ENCODE measurements around the gene CD22.
A peak's percentile ranks its signal among the peaks of the same experiment; 100 is the strongest.

CD22 gene

DNA sequence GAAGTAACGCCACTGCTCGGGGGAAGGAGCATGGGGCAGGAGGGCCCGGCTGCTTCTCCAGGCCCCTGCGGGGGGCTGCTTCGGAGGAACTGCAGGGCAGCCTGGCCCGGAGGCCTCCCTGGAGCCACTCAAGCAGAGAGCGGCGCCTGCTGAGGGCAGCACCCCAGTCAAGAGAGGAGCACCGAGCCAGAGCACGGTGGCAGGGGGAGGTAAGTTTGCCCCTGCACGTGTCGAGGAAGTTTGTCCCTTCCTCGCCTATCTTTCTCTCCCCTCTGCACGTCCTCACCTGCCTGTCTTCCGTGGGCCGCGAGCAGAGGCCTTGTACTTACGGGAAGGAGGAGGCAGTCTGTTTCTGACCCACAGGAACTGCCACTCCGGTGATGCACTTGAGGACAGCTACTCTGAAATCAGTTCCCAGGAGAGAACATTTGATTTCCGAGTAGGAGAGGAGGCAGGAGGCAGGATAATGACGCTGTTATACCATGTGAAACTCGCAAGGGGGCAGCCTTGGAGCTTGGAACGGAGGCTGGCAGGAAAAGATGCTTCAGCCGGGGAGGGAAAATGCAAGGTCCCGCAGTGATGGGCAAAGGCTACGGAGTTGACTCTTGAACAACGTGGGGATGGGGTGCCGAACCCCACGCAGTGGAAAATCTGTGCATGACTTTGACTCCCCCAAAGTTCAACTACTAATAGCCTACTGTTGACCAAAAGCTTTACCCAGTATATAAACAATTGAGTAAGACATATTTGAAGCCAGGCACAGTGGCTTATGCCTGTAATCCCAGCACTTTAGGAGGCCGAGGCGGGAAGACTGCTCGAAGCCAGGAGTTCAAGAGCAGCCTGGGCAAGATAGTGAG, 23.7 kb downstream of the CD22 start (continued):
- TF ChIP-seq, protein P1, sequence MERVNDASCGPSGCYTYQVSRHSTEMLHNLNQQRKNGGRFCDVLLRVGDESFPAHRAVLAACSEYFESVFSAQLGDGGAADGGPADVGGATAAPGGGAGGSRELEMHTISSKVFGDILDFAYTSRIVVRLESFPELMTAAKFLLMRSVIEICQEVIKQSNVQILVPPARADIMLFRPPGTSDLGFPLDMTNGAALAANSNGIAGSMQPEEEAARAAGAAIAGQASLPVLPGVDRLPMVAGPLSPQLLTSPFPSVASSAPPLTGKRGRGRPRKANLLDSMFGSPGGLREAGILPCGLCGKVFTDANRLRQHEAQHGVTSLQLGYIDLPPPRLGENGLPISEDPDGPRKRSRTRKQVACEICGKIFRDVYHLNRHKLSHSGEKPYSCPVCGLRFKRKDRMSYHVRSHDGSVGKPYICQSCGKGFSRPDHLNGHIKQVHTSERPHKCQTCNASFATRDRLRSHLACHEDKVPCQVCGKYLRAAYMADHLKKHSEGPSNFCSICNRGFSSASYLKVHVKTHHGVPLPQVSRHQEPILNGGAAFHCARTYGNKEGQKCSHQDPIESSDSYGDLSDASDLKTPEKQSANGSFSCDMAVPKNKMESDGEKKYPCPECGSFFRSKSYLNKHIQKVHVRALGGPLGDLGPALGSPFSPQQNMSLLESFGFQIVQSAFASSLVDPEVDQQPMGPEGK (tag by site-specific recombination; IDR thresholded peaks at IDR 0.05) = peak; percentile 64
- TF ChIP-seq, protein P2, sequence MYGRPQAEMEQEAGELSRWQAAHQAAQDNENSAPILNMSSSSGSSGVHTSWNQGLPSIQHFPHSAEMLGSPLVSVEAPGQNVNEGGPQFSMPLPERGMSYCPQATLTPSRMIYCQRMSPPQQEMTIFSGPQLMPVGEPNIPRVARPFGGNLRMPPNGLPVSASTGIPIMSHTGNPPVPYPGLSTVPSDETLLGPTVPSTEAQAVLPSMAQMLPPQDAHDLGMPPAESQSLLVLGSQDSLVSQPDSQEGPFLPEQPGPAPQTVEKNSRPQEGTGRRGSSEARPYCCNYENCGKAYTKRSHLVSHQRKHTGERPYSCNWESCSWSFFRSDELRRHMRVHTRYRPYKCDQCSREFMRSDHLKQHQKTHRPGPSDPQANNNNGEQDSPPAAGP (tag by site-specific recombination; IDR thresholded peaks at IDR 0.05) = peak; percentile 34; the same call in 1 of the 2 replicates
- TF ChIP-seq, protein P3, sequence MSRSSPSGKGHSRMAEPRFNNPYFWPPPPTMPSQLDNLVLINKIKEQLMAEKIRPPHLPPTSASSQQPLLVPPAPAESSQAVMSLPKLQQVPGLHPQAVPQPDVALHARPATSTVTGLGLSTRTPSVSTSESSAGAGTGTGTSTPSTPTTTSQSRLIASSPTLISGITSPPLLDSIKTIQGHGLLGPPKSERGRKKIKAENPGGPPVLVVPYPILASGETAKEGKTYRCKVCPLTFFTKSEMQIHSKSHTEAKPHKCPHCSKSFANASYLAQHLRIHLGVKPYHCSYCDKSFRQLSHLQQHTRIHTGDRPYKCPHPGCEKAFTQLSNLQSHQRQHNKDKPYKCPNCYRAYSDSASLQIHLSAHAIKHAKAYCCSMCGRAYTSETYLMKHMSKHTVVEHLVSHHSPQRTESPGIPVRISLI (tag by site-specific recombination; IDR thresholded peaks at IDR 0.05) = no peak
- TF ChIP-seq ZIC2 (tag by site-specific recombination; IDR thresholded peaks at IDR 0.05) (0 out of 2 replicates have a peak, but pooled peaks have one; percentile 20), ZNF366 (tag by site-specific recombination; conservative IDR thresholded peaks at IDR 0.05) (peak; percentile 77), SP7 (tag by site-specific recombination; IDR thresholded peaks at IDR 0.05) (peak; percentile 47; the same call in 1 of the 2 replicates), ZNF768 (tag by site-specific recombination; IDR thresholded peaks at IDR 0.05) (no peak), ZNF169 (tag by site-specific recombination; IDR thresholded peaks at IDR 0.05) (no peak), KLF16 (tag by site-specific recombination; IDR thresholded peaks at IDR 0.05) (no peak), ZNF654 (tag by site-specific recombination; IDR thresholded peaks at IDR 0.05; ENCODE audit: low read depth) (peak; percentile 99), INSM2 (tag by site-specific recombination; IDR thresholded peaks at IDR 0.05) (no peak), ZNF175 (tag by site-specific recombination; IDR thresholded peaks at IDR 0.05) (no peak), ZSCAN23 (tag by site-specific recombination; IDR thresholded peaks at IDR 0.05) (no peak), ZNF600 (tag by site-specific recombination; IDR thresholded peaks at IDR 0.05) (peak; percentile 60; the same call in 1 of the 2 replicates), ZNF302 (tag by site-specific recombination; IDR thresholded peaks at IDR 0.05; ENCODE audit: low read depth) (no peak), ZNF626 (tag by site-specific recombination; IDR thresholded peaks at IDR 0.05) (no peak), ZNF19 (tag by site-specific recombination; IDR thresholded peaks at IDR 0.05; ENCODE audit: low read depth) (no peak), ZNF324 (tag by site-specific recombination; IDR thresholded peaks at IDR 0.05) (no peak), ZNF2 (tag by site-specific recombination; IDR thresholded peaks at IDR 0.05) (peak; percentile 87; the same call in 1 of the 2 replicates), ZEB2 (tag by site-specific recombination; IDR thresholded peaks at IDR 0.05) (peak; percentile 72)
- TF ChIP-seq, protein P4, sequence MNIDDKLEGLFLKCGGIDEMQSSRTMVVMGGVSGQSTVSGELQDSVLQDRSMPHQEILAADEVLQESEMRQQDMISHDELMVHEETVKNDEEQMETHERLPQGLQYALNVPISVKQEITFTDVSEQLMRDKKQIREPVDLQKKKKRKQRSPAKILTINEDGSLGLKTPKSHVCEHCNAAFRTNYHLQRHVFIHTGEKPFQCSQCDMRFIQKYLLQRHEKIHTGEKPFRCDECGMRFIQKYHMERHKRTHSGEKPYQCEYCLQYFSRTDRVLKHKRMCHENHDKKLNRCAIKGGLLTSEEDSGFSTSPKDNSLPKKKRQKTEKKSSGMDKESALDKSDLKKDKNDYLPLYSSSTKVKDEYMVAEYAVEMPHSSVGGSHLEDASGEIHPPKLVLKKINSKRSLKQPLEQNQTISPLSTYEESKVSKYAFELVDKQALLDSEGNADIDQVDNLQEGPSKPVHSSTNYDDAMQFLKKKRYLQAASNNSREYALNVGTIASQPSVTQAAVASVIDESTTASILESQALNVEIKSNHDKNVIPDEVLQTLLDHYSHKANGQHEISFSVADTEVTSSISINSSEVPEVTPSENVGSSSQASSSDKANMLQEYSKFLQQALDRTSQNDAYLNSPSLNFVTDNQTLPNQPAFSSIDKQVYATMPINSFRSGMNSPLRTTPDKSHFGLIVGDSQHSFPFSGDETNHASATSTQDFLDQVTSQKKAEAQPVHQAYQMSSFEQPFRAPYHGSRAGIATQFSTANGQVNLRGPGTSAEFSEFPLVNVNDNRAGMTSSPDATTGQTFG (tag by site-specific recombination; IDR thresholded peaks at IDR 0.05; ENCODE audit: borderline replicate concordance) = 0 out of 2 replicates have a peak, but pooled peaks have one; percentile 0
- TF ChIP-seq, protein P5, sequence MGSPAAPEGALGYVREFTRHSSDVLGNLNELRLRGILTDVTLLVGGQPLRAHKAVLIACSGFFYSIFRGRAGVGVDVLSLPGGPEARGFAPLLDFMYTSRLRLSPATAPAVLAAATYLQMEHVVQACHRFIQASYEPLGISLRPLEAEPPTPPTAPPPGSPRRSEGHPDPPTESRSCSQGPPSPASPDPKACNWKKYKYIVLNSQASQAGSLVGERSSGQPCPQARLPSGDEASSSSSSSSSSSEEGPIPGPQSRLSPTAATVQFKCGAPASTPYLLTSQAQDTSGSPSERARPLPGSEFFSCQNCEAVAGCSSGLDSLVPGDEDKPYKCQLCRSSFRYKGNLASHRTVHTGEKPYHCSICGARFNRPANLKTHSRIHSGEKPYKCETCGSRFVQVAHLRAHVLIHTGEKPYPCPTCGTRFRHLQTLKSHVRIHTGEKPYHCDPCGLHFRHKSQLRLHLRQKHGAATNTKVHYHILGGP (tag by site-specific recombination; IDR thresholded peaks at IDR 0.05) = no peak
- TF ChIP-seq, protein P6, sequence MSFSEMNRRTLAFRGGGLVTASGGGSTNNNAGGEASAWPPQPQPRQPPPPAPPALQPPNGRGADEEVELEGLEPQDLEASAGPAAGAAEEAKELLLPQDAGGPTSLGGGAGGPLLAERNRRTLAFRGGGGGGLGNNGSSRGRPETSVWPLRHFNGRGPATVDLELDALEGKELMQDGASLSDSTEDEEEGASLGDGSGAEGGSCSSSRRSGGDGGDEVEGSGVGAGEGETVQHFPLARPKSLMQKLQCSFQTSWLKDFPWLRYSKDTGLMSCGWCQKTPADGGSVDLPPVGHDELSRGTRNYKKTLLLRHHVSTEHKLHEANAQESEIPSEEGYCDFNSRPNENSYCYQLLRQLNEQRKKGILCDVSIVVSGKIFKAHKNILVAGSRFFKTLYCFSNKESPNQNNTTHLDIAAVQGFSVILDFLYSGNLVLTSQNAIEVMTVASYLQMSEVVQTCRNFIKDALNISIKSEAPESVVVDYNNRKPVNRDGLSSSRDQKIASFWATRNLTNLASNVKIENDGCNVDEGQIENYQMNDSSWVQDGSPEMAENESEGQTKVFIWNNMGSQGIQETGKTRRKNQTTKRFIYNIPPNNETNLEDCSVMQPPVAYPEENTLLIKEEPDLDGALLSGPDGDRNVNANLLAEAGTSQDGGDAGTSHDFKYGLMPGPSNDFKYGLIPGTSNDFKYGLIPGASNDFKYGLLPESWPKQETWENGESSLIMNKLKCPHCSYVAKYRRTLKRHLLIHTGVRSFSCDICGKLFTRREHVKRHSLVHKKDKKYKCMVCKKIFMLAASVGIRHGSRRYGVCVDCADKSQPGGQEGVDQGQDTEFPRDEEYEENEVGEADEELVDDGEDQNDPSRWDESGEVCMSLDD (tag by site-specific recombination; IDR thresholded peaks at IDR 0.05) = peak; percentile 68; the same call in 1 of the 2 replicates
- TF ChIP-seq, protein P7, sequence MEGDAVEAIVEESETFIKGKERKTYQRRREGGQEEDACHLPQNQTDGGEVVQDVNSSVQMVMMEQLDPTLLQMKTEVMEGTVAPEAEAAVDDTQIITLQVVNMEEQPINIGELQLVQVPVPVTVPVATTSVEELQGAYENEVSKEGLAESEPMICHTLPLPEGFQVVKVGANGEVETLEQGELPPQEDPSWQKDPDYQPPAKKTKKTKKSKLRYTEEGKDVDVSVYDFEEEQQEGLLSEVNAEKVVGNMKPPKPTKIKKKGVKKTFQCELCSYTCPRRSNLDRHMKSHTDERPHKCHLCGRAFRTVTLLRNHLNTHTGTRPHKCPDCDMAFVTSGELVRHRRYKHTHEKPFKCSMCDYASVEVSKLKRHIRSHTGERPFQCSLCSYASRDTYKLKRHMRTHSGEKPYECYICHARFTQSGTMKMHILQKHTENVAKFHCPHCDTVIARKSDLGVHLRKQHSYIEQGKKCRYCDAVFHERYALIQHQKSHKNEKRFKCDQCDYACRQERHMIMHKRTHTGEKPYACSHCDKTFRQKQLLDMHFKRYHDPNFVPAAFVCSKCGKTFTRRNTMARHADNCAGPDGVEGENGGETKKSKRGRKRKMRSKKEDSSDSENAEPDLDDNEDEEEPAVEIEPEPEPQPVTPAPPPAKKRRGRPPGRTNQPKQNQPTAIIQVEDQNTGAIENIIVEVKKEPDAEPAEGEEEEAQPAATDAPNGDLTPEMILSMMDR (tag by site-specific recombination; IDR thresholded peaks at IDR 0.05) = peak; percentile 95
